HG03565 (cell line): ENCODE data around the gene PREX1.

Experiments
- ATAC-seq: cut with Tn5 transposase; IDR thresholded peaks from one replicate; pipeline ENCODE4 v1.9.1; 2021; ENCODE audit warnings: mild to moderate bottlenecking, moderate library complexity; ENCODE audit not compliant: unreplicated experiment

The PREX1 gene

DNA sequence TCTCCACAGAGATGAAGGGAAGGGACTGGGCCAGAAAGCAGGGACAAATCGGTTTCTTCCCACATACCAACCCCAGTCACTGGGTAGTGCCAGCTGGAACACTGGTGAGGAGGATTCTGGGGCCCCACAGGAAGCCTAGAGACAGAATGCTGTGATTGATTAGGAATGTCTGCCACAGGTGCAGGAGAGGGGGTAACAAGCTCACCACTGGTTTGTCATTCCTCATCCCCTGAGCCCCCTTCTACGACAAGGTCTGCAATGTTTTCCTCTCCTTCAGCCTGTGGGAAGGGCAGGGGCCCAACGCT is 89.8 kb downstream of the PREX1 start:
- no peak for ATAC-seq

DNA sequence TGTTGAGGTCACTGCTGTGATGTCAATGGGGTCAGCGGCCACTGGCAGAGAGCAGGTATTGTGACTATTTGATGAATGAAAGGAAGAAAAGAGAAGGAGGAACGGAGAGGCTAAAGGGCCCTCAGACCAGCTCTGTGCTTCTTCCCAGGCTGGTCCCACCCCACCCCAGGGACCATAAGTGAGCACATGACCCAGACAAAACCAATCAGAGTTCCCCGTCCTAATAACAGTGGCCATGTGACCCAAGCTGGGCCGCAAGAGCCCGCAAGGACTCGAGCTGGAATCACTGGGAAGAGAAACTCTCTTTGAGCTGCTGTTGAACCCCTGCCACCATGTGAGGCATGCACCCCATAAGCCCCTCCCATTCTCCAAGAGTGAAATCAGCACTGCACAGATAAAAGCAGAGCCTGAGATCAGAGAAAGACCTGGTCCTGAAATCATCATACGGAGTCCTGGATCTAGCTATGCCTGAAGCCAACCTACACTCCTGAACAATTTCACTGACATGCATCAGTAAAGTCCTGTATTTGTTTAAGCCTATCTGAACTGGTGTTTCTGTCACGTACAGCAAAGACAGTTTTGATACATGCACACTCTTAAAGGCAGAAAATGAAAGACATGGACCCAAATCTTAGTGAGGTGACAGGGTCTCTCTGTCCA is 90.2 kb downstream of the PREX1 start:
- ATAC-seq, result no peak

DNA sequence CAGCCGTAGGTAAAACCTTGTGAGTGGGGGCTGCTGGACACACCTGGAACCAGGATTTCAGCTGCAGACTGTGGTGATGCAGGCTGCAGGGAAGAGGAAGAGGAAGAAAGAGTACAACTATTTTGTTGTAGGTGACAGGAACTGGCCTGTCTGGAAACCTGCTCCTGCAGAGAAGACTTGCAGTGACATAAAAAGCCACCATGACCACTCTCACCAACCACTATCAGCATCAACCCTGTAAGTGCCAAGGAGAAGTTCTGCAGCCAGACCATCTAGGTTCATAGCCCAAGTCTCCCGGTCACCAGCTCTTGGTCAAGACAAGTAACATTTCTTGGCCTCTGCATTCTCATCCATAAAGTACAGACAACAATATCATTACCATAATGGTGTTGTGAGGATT is 91.2 kb downstream of the PREX1 start:
- ATAC-seq, result no peak

DNA sequence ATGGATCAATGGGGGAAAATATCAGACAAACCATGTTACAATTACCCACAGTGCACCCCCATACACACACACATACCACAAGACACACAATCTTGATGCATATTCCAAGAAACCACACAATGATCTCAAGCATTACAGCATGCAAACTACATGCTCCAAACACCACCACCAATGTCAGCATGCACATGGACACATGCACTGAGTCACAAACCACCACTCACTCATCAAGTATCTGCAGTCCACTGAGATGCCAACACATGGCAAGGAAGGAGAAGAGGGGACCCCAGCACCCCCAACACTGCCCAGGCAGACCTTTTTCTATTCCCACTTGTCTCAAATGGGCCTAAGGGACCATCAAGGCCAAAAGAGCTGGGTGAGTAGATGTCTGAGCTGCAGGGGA is 91.6 kb downstream of the PREX1 start:
- no peak for ATAC-seq

DNA sequence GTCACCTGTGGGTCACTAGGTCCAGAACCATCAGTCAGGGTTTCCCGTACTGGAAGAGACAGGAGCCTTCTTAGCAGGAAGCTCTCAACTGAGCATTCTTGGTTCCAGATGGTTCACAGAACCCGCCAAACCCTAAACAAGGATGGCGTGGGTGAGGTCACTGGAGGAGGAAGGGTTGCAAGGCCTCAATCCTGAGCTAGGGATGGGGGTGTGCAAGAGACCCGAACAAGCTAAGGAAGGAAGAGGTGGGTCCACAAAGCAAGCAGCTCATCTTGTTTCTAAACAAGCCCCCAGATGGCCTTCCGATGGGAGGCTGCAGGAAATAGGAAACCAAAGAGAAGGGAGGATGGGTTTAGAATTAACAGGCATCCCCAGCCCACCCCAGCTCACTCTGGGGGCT is 92.7 kb downstream of the PREX1 start:
- no peak for ATAC-seq

DNA sequence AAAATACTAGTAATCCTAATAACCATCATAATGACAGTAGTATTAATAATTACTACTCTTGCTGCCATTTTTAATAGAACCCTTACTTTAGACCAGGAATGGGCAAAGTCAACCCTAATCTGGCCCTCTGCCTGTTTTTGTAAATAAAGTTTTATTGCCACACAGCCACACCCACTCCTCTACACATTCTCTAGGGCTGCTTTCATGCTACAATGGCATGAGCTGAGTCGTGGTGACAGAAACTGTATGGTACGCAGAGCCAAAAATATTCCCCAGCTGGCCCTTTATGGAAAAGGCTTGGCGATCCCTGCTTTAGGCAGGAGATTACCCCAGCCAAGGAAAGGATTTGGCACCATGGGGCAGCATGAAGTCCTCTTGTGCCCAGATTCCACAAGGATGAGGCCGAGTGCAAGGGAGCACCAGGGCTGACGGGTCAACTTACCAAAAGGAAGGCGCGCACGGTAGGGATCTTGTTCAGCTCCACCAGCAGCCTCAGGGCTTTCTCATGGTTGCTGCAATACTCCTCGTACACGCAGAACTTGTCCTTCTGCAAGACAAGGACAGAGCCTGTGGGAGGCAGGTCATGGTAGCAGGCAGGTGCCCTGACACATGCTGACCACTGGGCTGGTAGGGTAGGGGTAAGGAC is 93.6 kb downstream of the PREX1 start:
- ATAC-seq, result no peak

DNA sequence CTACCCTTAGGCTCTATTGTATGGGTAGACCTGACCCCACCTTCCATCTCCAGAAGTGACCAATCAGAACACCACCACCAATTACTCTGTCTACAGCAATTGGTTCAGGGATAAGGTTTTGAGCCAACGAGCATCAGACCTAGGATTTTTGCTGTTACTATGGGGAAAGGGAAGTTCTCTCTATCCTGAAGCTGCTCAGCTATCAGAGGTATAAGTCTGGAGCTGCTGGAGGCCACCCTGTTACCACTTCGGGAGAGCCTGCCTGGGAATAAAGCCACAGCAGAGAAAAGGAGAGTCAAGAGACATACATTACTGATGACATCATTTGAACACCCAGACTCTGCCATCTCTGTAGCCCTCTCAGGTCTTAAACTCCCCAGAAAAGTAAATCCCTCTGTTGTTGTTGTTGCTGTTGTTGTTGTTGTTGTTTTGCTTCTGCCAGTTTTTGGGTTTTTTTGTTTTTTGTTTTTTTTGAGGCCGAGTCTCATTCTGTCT is 94.5 kb downstream of the PREX1 start:
- ATAC-seq, result no peak

DNA sequence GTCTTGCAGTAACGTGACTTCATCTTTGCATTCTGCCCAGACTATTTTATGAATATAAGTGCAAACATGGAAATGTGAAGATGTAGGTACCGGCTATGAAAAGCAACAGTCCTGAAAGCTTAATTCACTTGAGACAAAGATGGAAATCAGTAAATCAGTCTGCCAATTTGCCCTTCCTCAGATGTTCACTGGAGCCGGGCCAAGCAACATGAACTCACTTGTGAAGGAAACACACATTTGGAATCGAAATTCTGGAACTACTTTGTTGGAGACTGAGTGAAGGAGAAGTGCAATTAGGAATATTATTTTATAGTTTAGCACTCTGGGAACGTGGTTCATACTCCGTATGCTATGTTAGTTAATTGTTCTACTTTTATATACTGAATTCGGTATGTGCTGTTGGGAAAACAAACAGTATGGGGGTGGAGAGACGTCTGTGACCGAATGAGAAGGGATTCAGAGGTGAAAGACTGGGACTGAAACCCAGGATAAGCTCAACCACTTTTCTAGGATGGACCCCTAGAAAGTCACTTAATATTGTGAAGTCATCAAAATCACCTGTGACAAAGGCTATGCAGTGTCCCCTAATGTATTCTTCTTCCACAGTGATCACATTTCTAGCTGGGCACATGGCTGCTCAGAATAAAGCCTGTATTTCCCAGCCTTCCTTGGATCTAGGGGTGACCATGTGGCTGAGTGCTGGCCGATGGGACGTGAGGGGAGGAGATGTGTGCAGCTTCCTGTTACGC is 95.5 kb downstream of the PREX1 start:
- ATAC-seq, result no peak

DNA sequence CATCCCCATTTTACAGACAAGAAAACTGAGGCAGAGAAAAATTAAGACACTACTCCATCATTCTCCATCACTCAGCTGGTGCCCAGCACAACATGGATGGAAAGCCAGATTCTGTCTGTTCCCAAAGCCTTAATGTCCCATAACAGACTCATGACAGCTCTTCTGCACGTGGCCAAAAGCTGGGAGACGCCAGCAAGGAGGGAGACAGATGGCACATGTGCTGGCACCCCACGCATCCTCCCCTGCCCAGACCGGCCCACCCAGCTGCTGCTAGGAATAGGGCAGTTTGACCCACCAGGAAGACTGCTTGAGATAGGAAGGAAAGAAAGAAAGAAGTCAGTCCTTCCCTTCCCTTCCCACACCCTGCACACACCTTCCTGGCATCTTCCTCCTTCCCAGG is 96.3 kb downstream of the PREX1 start:
- no peak for ATAC-seq

DNA sequence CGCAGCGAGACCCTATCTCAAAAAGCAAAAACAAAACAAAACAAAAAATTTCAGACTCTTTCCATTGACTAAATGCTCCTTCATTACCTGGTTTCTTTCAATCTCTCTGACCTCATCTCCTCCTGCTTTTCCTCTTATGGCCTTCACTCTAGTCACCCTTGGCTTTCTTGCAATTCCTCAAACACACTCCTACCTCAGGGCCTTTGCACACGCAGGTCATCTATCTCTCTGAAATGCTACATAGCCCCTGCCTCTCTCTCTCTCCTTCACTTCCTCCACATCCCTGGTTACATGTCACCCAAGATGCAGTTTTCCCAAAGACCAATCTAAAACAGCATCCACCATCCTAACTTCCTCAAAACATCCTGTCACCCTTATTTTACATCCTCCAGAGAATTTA is 96.8 kb downstream of the PREX1 start:
- no peak for ATAC-seq

DNA sequence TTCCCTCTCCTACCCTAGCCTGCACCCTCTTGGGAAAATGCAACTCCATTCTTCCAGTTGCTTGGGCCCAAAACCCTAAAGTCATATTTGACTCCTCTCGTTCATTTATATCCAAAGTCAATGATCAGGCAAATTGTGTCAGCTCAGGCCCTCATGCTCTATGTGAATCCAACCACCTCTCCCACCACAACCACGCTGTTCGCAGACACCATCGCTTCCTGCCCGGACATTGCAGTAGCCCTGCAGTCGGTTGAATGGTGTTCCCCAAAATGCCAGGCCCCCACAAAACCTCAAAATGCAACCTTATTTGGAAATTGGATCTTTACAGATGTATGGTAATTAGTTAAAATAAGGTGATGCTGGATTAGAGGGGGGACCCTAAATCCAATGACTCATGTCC is 98.3 kb downstream of the PREX1 start:
- ATAC-seq, result no peak

DNA sequence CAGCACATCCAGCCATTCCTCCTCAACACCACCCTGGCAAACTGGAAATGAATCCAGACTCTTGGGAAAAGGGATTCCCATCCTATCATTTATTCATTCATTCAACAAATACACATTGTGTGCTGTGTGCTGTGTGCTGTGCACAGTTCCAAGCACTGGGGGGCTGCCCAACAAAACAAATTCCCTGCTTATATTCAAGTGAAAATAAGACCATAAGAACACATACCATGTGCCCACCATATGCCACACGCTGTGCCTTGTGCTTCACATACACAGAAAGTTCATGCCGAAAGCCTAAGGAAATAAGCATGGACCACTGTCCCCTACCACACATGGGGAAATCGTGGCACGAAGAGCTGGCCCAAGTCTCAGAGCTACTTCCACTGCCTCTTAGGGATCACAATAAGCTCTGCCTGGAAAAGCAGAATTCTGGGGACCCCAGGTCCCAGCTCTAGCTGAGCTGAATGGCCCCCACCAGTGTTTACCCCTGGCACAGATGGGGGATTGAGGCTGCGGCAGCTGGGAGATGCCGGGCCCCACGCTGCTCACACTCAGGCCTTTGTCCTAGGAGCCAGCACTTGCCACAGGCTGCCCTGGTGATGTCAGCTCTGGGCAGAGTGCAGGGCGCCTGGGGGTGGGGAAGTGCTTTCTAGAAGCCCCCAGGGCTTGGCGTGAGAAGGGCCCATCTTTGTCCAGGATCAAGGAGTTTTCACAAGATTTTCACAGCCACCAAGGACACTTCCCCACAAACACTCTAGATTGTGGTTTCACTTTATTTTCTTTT is 99.6 kb downstream of the PREX1 start:
- no peak for ATAC-seq

DNA sequence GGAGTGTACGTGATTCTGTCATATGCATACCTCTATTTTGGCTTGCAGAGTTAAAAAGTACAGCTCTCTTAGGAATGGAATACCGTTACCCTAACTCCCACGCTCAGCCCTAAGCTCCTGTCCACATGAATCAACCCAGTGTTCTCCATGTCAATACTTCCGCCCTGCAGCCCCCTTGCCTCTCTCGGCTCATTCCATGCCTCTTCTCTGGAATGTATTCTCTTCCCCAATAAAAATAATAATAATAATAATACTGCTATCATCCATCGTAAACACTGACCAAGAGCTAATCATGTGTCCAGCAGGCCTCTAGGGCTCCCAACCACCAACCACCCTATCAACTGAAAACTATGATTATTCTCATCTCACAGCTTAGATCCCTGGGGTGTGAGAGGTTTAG is 100.6 kb downstream of the PREX1 start:
- ATAC-seq, result no peak

DNA sequence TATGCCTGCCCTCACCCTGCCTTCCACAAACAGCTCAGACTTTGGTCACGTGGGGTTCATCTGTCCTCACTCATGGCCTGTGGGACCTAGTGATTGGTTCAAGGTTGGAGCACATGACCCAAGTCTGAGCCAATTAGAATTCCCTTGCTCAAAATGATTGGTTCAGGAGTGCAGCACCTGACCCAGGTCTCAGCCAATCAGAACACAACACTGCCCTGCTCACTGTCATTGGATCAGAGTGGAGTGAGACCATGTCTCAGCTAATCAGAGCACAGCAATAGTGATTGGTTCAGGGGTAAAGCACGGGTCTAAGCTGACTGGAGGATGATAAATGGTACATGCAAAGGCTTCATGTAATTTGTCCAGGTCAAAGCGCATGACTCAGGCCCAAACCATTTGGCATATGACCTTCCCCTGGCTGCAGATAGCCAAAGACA is 102.2 kb downstream of the PREX1 start:
- no peak for ATAC-seq

DNA sequence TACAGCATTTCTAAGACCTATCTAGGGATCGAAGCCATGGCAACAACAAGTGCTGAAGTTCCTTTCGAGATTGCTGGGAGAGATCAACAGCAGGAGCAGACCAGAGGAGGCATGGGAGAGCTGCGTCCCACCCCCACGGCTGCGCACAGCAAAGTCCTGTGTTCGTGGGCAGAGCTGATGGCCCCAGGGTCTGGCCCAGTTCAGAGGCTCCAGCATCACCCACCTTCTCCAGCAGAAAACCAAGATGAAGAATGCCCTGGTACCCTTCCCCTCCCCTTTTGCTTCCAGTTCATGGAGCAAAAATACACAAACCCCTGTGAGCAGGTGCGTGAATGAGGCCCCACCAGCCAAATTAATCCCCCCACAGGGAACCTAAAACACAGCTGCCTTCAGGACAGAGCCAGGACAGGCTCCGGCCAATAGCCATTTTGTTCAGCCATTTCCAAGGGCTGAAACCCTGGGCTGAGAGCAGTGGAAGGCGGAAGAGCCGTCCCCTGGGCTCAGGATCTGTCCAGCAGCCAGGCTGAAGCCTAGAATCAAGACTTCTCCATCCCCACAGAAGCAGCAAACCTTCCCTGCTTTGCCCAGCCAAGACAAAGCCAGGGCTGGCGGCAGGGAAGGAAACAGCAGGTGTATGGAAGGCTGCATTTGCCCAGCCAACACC is 102.8 kb downstream of the PREX1 start:
- no peak for ATAC-seq

DNA sequence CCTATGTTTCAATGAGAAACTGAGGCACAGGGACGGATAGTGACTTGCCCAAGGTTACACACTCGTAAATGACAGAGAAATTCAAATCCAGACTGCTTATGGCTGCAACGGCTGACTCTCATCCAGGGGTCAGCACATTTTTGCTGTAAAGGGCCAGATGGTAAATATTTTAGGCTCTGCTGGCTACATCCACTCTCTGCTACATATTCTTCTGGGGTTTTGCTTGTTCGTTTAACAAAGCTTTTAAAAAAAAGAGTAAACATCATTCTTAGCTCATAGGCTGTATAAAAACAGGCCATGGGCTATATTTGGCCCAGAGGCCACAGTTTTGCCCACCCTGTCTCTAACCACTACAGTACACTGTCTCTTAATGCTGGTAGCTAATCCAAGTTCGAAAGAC is 103.4 kb downstream of the PREX1 start:
- no peak for ATAC-seq

DNA sequence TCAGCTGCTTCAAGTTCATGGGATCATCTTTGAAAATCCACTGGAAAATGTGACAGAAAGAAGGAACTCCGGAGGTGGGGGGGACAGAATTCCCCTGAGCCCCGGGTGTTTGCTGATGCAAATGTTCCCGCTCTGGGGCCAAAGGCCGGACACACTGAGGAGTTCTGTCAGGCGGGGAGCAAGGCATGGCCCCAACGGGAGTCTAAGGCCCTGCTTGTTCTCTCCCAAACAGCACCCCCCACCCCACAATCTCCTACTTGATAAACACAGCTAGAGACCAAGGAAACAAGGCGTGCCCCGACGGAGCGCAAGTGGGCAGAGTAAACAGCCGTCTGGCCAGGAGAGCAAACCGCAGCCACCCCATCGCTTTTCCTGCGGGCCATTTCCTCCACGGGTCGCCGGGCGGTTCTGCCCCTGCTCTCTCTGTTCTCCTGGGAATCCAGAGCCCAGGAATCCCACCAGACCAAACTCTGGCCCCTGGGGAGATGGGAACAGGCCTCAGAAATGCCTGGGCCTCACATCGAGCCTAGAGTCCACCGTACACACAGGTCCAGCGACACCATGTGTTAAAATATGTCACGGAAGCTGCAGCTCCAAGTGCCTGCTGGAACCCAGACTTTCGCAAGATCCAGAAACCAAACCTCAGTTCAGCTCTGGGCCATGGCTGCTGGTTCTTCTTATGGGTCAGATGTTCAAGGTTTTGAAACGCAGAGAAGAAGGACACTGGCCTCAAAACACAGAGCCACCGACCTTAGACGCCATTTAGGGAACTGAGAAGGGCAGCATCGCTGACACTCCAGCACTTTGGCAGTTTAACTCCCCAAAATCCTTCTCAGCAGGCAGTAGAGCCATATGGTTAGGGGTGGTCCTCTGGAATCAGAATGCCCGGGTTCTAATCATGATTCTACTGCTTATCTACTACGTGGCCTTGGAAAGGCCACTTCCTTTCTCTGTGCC is 104.2 kb downstream of the PREX1 start:
- ATAC-seq, result no peak

DNA sequence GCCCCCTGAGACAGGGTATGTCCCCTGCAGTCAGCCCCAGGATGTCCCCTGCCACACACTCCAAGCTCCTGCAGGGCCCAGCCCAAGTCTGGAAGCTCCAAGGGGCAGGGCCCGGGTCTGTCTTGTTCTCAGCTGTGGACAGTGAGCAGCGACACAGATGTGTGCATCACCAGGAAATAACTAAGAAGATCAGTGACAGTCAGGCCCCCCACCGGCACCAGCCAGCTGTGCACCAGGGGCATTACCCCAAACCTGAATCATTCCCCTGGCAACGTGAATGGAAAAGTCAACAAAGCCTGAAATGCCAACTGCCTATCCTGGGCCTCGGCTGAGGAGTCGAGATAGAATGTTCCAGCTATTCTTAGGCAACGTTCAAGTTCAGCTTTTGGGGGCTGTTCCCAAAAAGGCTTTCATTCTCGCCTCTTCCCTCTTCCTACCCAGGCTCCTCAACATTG is 105.0 kb downstream of the PREX1 start:
- no peak for ATAC-seq

DNA sequence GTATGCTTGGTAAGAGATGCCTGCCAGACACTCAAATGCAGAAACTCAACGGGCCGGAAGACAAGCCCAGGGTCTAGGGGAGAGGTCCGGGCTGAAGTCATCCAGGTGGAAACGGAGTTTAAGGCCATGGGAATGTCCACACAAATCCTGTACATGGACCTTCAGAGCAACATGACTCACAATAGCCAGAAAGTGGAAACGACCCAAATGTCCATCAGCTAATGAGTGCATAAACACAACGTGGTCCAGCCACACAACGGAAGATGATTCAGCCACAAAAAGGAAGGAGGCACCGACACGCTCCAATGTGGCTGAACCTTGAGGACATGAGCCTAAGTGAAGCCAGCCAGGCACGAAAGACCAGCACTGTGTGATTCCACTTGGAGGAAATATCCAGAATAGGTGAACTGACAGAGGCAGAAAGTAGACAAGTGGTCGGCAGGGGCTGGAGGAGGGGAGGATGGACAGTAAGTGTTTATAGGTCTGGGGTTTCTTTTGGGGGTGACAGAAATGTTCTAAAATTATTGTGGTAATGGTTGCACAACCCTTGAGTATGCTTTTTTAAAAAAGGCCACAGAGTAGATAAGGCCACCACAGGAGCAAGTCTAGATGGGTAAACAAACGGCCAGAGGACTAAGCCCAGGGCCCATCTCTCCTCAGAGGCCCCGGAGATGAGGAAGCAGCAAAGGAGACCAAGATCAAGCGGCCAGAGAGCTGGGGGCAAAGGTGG is 105.6 kb downstream of the PREX1 start:
- ATAC-seq, result no peak
